ENCODE data around the gene DNA2. TPM values are rescaled to one million over a fixed set of nuclear protein-coding genes. Genes with fewer than 3 reads are reported as not detected.

DNA2 gene
- total RNA-seq, 4 donors from 2014 or later, result 1.8 to 10.5 (median 5.2) TPM

GRCh38 chr10:68506411-68506810 lies 34.6 kb upstream of the DNA2 start:
- TF ChIP-seq CTCF (IDR thresholded peaks at IDR 0.05) (no peak), POLR2A (IDR thresholded peaks at IDR 0.05) (no peak)
- H3K4me1 ChIP-seq, result no peaks in the 10 kb centered on the region
- H3K9me3 ChIP-seq, result no peaks in the 10 kb centered on the region
- no peak overlapping the region for H3K4me3 ChIP-seq
- 87 to 93% methylated on average over 5 of the region's 5 CpGs for WGBS, 2 donors
- no peak for DNase-seq
- H3K36me3 ChIP-seq, result peaks cover 0 to 60% (median 6%) of the 10 kb centered on the region in 3 donors
- intact Hi-C loops (cut with DNase I), result no loop called here
- no peak overlapping the region for H3K27ac ChIP-seq
- H3K27me3 ChIP-seq, result no peaks in the 10 kb centered on the region

GRCh38 chr10:68502846-68503245 lies 31.1 kb upstream of the DNA2 start:
- intact Hi-C loops (cut with DNase I), result no loop called here
- DNase-seq, result no peak
- Histone ChIP-seq H3K9me3 (no peaks in the 10 kb centered on the region), H3K36me3 (peaks cover 0 to 84% (median 20%) of the 10 kb centered on the region in 3 donors), H3K27me3 (no peaks in the 10 kb centered on the region), H3K4me3 (no peak overlapping the region), H3K4me1 (no peaks in the 10 kb centered on the region), H3K27ac (no peak overlapping the region)
- whole genome bisulfite sequencing, 2 donors, result 77 to 80% methylated on average over 1 of the region's 1 CpG
- TF ChIP-seq CTCF (IDR thresholded peaks at IDR 0.05) (no peak), POLR2A (IDR thresholded peaks at IDR 0.05) (no peak)

- Histone ChIP-seq H3K27me3 (no peaks in the 10 kb centered on the region), H3K27ac (no peak overlapping the region), H3K4me3 (no peak overlapping the region), H3K4me1 (no peaks in the 10 kb centered on the region), H3K36me3 (peaks cover 0 to 93% (median 20%) of the 10 kb centered on the region in 3 donors), H3K9me3 (no peaks in the 10 kb centered on the region)
- WGBS, 2 donors, result 65 to 78% methylated on average over 7 of the region's 7 CpGs
- intact Hi-C loops (cut with DNase I), result no loop called here
- no peak for TF ChIP-seq POLR2A (IDR thresholded peaks at IDR 0.05)
- TF ChIP-seq CTCF (IDR thresholded peaks at IDR 0.05), result no peak
- DNase-seq, result no peak
Observed at GRCh38 chr10:68501691-68502090, 29.9 kb upstream of the DNA2 start.

- Histone ChIP-seq H3K36me3 (peaks cover 0 to 85% (median 20%) of the 10 kb centered on the region in 3 donors), H3K4me3 (no peak overlapping the region), H3K9me3 (no peaks in the 10 kb centered on the region), H3K27ac (no peak overlapping the region), H3K4me1 (no peaks in the 10 kb centered on the region), H3K27me3 (no peaks in the 10 kb centered on the region)
- no peak for TF ChIP-seq CTCF (IDR thresholded peaks at IDR 0.05)
- TF ChIP-seq POLR2A (IDR thresholded peaks at IDR 0.05), result no peak
- intact Hi-C loops (cut with DNase I), result no loop called here
- DNase-seq, result no peak
- 96% methylated on average over 4 to 6 of the region's 6 CpGs for WGBS, 2 donors
Observed at GRCh38 chr10:68499544-68499943, 27.8 kb upstream of the DNA2 start.

- no peaks in the 10 kb centered on the region for H3K9me3 ChIP-seq
- H3K4me1 ChIP-seq, result no peaks in the 10 kb centered on the region
- no peak for DNase-seq
- no peak overlapping the region for H3K27ac ChIP-seq
- 17 to 22% methylated on average over 2 of the region's 2 CpGs for WGBS, 2 donors
- peaks cover 0 to 87% (median 20%) of the 10 kb centered on the region in 3 donors for H3K36me3 ChIP-seq
- intact Hi-C loops (cut with DNase I), result no loop called here
- no peak overlapping the region for H3K4me3 ChIP-seq
- TF ChIP-seq CTCF (IDR thresholded peaks at IDR 0.05), result no peak
- no peak for TF ChIP-seq POLR2A (IDR thresholded peaks at IDR 0.05)
- no peaks in the 10 kb centered on the region for H3K27me3 ChIP-seq
Observed at GRCh38 chr10:68496072-68496471, 24.3 kb upstream of the DNA2 start.
